SIG-M5 (cell line): ENCODE data around the gene EYS.

Experiments
- DNase-seq: peaks from one replicate; lab custom pipeline; 2025; lab: John Stamatoyannopoulos, UW

Gene EYS

GRCh38 chr6:64831680-64832079 is 875.3 kb downstream of the EYS start:
- no peak for DNase-seq

GRCh38 chr6:64817525-64817924 is 889.5 kb downstream of the EYS start:
- no peak for DNase-seq

GRCh38 chr6:64815718-64816117 is 891.3 kb downstream of the EYS start:
- DNase-seq: no peak

GRCh38 chr6:64812138-64812537 is 894.9 kb downstream of the EYS start:
- DNase-seq: no peak

GRCh38 chr6:64811119-64811518 is 895.9 kb downstream of the EYS start:
- no peak for DNase-seq

GRCh38 chr6:64807785-64808184 is 899.2 kb downstream of the EYS start:
- no peak for DNase-seq

GRCh38 chr6:64803470-64804166 is 903.4 kb downstream of the EYS start:
- DNase-seq: no peak

GRCh38 chr6:64792534-64792933 is 914.5 kb downstream of the EYS start:
- no peak for DNase-seq

- no peak for DNase-seq
Measured at GRCh38 chr6:64789476-64789875, 917.5 kb downstream of the EYS start.

- no peak for DNase-seq
Measured at GRCh38 chr6:64786736-64787135, 920.3 kb downstream of the EYS start.

- no peak for DNase-seq
Measured at GRCh38 chr6:64782877-64783276, 924.1 kb downstream of the EYS start.

- no peak for DNase-seq
Measured at GRCh38 chr6:64777941-64778785, 928.9 kb downstream of the EYS start.

- no peak for DNase-seq
Measured at GRCh38 chr6:64776359-64776758, 930.7 kb downstream of the EYS start.

- no peak for DNase-seq
Measured at GRCh38 chr6:64774881-64775280, 932.1 kb downstream of the EYS start.

GRCh38 chr6:64750910-64751309 is 956.1 kb downstream of the EYS start:
- no peak for DNase-seq

- DNase-seq: no peak
Measured at GRCh38 chr6:64737418-64737817, 969.6 kb downstream of the EYS start.

GRCh38 chr6:64736421-64736950 is 970.5 kb downstream of the EYS start:
- no peak for DNase-seq

GRCh38 chr6:64733433-64733832 is 973.6 kb downstream of the EYS start:
- DNase-seq: no peak

- DNase-seq: no peak
Measured at GRCh38 chr6:64732888-64733287, 974.1 kb downstream of the EYS start.

- DNase-seq: no peak
Measured at GRCh38 chr6:64729522-64729921, 977.5 kb downstream of the EYS start.

GRCh38 chr6:64727075-64727474 is 980.0 kb downstream of the EYS start:
- DNase-seq: no peak

- no peak for DNase-seq
Measured at GRCh38 chr6:64724091-64724490, 982.9 kb downstream of the EYS start.
